ENCODE measurements around the gene AQP10. TPM values are rescaled to one million over a fixed set of nuclear protein-coding genes. Genes with fewer than 3 reads are reported as not detected.

AQP10 gene
- total and polyA plus RNA-seq, 9 of the 15 experiments (the other 6 are each of a cell fraction or from before 2014, with no cell fraction given), result 0.37 to 9.7 (median 1.9) TPM

DNA sequence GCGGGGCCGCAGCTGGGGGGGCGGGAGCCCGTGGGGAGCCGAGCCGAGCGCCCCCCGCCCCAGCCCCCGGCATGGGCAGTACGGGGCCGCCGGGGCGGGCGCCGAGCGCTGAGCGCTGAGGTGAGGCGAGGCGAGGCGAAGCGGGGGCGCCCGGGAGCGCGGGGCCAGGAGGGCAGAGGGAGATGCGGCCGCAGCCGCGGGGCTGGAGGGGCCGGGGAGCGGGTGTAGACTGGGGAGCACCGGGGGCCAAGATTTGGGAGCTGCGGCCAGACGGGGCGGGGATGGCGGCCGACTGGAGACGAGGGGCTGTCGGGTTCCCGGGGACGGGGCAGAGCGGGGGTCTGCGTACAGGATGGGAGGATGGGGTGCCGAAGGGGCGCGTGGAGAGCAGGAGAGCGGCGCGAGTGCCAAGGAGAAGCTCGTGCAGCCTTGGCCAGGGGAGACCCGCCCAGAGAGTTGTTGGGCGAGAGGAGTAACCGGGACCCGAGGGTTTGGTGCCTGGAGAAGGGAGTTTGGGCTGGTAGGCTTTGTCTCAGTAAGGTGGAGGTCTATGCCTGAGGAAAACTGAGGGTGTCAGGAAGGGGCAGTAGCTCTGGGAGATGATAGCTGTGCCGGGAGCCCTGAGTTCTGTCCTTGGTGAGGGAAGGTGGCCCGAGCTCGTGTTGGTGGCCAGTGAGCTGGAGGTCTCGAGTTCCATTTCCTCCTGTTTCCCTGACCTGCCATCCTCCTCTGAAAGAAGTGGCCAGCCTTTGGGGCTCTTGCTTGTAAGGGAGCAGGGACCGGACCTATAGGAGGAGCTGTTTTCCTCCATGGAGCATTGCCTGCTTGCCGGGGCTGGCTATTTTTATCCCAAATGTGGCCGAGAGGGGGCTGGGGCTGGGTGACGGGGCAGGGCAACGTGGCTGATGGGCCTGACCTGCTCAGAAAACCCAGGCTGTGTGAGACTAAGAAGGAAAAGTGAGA lies 5.0 kb downstream of the AQP10 start (continued):
- TF ChIP-seq CTCF (IDR thresholded peaks at IDR 0.05 in 2 of 3, conservative IDR thresholded peaks at IDR 0.05 in 1 of 3; ENCODE audit: insufficient read depth in 2 of 3, low read depth in 1 of 3, low read length in 3 of 3), result peak; percentile 80 to 97 (median 95)
- TF ChIP-seq ZNF263 (CRISPR knock-in tag; IDR thresholded peaks at IDR 0.05; ENCODE audit: borderline replicate concordance), result peak; percentile 38
- no peak for TF ChIP-seq MITF (IDR thresholded peaks at IDR 0.05)
- TF ChIP-seq TAL1 (IDR thresholded peaks at IDR 0.05), result no peak
- TF ChIP-seq ZFP91 (CRISPR knock-in tag; IDR thresholded peaks at IDR 0.05), result no peak
- no peak for TF ChIP-seq ZBTB34 (CRISPR knock-in tag; IDR thresholded peaks at IDR 0.05)
- TF ChIP-seq HOXB6 (CRISPR knock-in tag; IDR thresholded peaks at IDR 0.05; ENCODE audit: borderline replicate concordance), result no peak
- TF ChIP-seq SNIP1 (IDR thresholded peaks at IDR 0.05; ENCODE audit: low read depth), result no peak
- TF ChIP-seq, protein P1, sequence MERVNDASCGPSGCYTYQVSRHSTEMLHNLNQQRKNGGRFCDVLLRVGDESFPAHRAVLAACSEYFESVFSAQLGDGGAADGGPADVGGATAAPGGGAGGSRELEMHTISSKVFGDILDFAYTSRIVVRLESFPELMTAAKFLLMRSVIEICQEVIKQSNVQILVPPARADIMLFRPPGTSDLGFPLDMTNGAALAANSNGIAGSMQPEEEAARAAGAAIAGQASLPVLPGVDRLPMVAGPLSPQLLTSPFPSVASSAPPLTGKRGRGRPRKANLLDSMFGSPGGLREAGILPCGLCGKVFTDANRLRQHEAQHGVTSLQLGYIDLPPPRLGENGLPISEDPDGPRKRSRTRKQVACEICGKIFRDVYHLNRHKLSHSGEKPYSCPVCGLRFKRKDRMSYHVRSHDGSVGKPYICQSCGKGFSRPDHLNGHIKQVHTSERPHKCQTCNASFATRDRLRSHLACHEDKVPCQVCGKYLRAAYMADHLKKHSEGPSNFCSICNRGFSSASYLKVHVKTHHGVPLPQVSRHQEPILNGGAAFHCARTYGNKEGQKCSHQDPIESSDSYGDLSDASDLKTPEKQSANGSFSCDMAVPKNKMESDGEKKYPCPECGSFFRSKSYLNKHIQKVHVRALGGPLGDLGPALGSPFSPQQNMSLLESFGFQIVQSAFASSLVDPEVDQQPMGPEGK (CRISPR knock-in tag; IDR thresholded peaks at IDR 0.05; ENCODE audit: borderline replicate concordance), result no peak
- no peak for TF ChIP-seq ETS1 (conservative IDR thresholded peaks at IDR 0.05; ENCODE audit: control insufficient read depth, low read depth, low read length)
- TF ChIP-seq, protein P2, sequence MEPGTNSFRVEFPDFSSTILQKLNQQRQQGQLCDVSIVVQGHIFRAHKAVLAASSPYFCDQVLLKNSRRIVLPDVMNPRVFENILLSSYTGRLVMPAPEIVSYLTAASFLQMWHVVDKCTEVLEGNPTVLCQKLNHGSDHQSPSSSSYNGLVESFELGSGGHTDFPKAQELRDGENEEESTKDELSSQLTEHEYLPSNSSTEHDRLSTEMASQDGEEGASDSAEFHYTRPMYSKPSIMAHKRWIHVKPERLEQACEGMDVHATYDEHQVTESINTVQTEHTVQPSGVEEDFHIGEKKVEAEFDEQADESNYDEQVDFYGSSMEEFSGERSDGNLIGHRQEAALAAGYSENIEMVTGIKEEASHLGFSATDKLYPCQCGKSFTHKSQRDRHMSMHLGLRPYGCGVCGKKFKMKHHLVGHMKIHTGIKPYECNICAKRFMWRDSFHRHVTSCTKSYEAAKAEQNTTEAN (CRISPR knock-in tag; IDR thresholded peaks at IDR 0.05), result no peak
- TF ChIP-seq ZNF133 (CRISPR knock-in tag; IDR thresholded peaks at IDR 0.05), result no peak
- TF ChIP-seq PURB (CRISPR knock-in tag; IDR thresholded peaks at IDR 0.05; ENCODE audit: low read depth), result no peak
- TF ChIP-seq GABPA (tag; conservative IDR thresholded peaks at IDR 0.05; ENCODE audit: low read depth), result peak; percentile 81
